Stimulated activated naive CD8-positive, alpha-beta T cell treated with anti-CD3 and anti-CD28 coated beads, Interleukin-15, Interleukin-2, amounts not matched to agents 100 U/mL and 50 U/mL, for 24 hours (primary cell): ENCODE measurements around the gene ATG101.
A peak's percentile ranks its signal among the peaks of the same experiment; 100 is the strongest.

ENCODE experiments used
- ATAC-seq: fragments of 150-1000 bp; cut with Tn5 transposase; one replicate; pipeline ENCODE4 v1.10.0; 2021
- DNase-seq: peaks from one replicate; pipeline ENCODE4 v3.0.0; 2021

Gene ATG101

DNA sequence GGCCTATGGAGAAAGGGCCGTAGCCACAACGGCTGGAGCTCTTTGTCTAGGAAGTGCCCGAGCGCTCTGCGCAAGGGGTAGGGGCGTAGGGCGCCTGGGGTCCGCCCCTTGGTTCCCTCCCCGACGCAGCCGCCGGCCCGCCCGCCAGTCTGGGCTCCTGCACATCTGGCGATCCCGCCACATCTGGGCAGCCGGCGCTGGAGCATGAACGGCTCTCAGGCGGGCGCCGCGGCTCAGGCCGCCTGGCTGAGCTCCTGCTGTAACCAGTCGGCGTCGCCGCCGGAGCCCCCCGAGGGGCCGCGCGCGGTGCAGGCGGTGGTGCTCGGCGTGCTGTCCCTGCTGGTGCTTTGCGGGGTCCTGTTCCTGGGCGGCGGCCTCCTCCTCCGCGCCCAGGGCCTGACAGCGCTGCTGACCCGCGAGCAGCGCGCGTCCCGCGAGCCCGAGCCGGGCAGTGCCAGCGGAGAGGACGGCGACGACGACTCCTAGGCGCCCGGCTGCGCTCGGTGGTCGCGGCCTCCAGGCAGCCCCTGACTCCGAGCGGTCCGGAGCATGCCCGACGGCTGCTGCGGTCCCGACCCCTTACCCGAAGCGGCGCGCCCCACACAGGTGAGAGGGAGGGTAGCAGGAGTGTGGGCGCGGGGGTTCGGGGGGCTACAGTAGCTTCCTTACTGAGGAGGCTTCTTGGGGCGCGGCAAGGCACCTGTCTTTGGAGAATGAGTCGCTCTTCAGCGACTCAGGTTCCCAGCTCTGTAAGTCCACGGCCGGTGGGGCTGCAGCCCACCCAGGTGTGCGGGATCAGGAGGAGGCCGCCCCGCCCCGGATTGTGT lies 10.0 kb downstream of the ATG101 start, which contains the start of gene SMIM41:
Gene SMIM41, plus strand, starts transcription at position 129 of the 827 bp plus-strand sequence. Its CDS starts 76 bp downstream, at position 205.
- no peak for ATAC-seq
- no peak for DNase-seq

DNA sequence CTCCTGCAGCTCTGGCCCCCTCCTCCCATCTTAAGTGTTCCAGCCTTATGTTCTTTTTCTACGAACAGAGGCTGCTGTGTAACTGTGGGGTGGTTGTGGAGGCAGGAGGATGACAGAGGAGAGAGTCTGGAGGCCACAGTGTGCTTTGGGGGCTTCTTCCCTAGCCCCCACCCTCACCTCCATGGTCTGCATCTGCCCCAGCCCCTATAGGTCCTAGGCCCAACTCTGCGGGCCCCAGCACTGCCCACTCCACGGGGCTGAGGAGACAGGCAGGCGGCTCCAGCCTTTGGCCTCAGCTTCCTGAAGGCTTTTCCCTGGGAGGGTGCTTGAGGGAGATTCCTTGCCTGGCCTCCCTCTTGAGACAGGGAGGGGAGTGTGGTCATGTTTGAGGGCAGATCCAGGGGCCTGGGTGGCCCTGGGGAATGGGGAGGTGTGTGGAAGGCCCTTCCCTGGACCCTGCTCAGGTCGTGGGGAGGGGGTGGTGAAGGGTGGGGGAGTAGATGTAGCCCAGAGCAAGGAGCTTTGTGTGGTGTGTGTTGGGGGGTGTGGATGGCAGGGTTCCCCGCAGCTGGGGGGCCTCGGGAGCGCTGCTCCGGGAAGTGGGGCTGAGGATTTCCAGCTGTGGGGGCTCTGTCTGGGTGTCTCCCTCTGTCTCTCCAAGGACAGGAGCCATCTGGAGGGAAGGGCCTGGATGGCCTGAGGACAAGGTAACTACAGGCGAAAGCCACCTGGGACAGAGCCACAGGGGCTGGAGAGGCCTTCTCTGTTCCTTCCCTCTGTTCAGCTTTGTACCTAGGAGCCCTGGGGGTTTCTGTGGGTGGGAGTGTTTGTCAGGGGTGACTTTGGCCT lies 10.8 kb downstream of the ATG101 start:
- no peak for DNase-seq
- ATAC-seq = no peak

DNA sequence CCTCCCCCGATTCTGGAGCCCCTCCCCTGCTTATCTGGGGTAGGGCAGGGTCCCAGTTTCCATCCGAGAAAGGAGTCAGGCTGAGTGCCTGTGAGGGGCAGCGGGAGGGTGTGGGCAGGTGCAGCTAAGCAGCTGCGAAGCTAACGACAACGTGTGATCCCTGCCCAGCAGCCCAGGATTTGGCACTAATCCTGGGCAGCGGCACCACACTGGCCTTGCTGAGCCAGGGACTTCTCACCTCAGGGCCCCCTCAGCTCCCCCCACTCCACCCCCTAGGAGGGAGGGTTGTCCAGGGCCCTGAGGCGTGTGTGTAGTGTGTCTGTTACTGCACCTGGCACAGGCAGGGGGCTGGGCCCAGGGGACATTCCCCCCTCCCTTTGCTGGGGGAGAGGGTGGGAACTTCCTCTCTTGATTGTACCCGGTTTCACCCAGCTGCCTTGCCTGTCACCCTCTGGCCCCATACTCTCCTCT lies 11.5 kb downstream of the ATG101 start:
- DNase-seq = no peak
- no peak for ATAC-seq

DNA sequence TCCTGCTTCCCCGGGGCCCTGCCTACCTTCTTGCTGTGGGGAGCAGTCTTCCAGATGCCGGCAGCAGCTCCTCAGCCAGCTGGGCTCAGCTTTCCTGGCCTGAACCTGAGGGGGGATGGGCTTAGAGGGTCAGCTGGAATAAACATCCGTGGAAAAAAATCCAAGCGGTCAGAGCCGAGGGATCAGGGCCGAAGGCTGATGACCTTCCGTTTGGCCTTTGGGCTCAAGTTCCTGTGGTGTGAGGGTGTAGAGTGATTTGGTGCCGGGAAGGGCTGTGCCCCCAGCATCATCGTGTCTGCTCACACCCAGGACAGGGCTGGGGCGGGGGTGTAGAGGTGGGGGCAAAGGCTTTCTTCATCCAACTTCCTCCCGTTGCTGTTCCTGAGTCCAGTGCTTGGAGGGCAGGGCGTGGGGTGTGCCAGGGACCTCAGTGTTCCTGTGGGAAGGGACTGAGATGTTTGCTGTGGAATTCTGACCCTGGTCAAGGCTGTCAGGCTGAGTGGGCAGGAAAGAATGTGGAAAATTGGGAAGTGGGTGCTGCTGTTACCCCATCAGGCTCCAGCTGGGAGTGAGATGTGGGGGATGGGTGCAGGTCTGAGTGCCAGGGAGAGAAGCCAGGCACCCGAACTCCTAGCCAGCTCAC lies 12.4 kb downstream of the ATG101 start:
- ATAC-seq (no peak), DNase-seq (no peak)

DNA sequence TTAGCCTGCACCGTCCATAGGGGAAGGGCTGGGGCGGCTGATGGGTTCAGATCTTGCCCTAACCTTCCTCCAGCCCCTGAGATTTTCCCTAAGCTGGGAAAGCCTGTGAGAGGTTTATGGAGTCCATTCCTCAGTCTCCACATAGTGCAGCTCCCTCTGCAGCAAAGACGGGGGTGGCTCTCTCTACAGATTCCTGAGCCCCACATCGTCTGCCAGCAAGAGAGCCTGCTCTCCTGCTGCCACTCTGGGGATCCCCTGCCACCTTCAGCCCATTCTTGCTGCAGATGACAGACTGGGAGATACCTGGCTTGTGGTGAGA lies 12.8 kb downstream of the ATG101 start:
- ATAC-seq (no peak), DNase-seq (no peak)

DNA sequence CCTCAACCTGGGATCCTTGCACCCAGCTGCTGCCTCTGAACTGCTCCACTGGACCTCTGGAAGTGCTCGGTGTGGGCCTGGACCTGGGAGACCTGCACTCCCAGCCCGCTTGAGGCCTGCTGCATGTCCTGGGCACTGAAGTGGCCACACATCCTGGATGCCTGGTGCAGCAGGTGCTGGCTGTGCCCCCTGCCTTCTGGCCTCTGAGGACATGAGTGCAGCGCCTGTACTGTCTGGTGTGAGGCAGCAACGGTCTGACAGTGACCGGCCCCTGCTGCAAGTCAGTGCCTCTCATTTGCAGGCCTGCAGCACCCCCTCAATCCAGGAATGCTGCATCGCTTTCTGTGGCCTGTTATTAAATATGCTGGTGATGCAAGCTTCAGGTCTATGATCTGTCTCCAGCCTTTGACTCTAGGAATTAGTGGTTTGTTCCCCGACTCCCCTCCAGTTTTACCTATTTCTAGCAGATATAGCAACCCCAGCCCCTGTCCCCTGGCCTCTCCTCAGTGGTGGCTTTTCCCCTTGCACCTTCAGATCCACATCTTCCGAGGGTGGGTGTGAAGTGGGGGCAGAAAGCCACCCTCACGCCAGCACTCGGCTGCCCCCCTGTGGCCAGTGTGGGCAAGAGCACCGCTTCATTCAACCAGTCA lies 13.3 kb downstream of the ATG101 start:
- DNase-seq = peak; percentile 75
- ATAC-seq = peak; percentile 58

DNA sequence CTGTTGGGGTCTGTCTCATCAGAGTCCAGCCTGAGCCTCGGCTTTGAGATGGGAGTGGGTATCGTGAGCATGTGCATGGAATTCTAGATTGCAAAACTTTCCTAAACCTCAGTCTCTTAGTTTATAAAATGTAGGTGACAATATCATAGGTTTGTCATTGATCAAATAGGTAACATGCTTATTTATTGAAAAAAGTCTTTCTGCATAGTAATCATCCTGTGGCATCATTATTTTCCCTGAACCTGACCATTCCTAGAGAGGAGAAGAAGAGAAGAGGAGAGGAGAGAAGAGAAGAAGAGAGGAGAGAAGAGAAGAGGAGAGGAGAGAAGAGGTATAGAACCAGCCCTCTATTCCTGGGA lies 13.8 kb downstream of the ATG101 start:
- DNase-seq (no peak), ATAC-seq (no peak)

DNA sequence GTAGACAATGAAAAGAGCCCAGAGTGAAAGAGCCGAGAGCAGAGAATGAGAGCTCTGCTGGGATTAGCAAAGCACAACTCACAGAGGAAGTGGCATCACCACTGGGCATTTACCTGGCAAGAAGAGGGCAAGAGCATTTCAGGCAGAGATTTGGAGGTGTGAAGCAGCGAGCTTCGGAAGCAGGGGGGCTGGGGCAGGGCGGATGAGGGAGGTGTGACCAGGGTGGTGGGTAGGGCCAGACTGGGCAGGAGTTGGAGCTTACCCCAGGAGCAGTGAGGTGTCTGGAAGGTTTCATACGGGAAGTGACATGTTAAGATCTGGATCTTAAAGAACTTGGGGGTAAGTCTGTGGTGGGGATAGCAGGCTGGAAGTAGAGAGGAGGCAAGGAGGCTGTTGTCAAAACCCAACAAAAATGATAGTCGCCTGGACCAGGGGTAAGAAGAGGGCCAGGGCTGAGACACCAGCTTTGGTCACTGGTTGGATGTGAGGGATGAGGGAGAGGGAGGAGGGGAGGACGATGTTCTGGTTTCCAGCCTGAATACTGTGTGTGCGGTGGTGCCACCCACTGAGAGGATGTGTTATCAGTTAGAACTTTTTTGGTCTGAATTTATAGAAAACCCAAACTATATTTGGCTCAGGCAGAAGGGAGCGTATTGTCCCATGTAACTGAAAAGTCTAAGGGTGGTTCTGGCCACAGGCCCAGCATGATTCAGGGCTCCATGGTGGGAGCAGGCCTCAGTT lies 14.9 kb downstream of the ATG101 start:
- DNase-seq (no peak), ATAC-seq (no peak)

DNA sequence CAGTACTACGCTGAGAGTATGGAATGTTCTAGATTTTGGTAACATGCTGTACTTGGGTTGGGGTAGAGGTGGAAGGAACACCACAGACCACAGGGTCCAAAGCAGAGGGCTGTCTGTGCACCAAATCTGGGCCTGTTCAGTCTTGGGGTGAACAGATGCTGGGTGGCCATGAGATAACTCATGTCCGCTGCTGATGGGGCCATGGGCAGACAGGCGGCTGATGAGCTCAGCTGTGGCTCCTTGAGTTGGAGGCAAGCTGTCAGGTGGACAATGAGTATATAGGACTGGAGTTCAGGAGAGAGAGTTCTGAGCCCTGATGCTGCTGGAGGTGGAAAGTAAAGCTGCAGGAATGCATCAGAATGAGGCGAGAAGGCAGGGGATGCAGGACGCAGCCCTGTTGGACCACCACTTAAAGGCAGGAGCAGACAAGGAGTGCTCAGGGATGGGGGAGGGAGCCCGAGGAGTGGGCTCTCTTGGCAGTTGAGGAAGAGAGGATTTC lies 16.0 kb downstream of the ATG101 start:
- DNase-seq (no peak), ATAC-seq (no peak)

DNA sequence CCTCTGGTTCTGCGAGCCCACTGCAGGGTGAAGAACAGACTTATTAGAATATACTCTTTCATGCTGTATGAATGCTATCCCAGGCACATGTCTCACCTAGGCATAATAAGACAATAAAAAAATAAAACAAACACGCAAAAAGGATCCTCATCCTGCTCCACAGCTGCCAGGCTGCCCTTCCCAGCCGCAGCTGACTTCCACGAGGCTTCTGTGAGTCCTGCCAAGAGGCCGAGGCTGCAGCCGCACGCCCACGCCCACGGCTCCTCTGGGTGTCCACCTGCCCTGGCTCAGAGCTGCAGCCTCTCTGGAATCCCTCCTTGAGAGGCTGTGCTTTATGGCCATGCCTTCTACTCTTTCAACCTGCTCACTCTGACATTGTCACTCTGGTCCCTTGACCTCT lies 16.6 kb downstream of the ATG101 start:
- no peak for DNase-seq
- no peak for ATAC-seq

DNA sequence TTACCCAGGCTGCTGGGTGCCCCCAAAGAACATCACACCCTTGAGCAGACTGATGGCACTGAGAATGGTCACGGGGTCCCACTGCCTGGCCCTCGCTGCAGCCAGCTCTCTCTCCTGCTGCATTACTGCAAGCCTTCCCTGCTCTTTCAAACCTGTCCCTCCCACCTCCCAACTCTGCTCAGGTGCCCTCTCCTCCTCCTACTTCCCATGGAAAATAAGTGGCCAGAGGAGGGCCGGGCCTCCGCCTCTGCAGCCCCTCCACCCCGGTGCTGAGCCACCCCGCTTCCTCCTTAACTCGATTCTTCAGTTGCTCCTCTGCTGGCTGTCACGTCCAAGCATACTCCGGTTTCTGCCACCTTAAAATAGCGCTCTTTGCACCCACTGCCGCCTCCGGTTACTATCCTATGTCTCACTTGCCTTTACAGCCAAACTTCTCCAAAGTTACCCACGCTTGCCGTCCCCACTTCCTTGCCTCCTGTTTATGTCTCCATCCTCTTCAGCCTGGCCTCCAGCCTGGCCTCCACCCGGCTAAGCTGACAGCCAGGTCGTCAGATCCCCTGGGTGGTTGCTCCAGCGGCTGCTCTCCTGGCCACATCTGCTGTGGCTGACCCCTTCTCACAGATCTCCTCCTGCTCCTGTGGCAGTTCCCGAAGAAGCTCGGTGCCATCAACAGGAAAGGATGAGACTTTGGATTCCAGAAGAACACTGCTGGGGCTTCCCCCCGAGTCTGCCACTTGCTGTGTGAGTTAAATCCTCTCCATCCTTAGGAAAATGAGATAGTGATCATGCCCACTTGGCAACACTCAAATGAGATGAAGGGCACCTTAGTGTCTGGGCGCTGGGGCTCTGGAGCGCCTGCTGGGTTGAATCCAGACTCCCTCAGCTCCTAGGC lies 17.4 kb downstream of the ATG101 start:
- DNase-seq (no peak), ATAC-seq (no peak)

DNA sequence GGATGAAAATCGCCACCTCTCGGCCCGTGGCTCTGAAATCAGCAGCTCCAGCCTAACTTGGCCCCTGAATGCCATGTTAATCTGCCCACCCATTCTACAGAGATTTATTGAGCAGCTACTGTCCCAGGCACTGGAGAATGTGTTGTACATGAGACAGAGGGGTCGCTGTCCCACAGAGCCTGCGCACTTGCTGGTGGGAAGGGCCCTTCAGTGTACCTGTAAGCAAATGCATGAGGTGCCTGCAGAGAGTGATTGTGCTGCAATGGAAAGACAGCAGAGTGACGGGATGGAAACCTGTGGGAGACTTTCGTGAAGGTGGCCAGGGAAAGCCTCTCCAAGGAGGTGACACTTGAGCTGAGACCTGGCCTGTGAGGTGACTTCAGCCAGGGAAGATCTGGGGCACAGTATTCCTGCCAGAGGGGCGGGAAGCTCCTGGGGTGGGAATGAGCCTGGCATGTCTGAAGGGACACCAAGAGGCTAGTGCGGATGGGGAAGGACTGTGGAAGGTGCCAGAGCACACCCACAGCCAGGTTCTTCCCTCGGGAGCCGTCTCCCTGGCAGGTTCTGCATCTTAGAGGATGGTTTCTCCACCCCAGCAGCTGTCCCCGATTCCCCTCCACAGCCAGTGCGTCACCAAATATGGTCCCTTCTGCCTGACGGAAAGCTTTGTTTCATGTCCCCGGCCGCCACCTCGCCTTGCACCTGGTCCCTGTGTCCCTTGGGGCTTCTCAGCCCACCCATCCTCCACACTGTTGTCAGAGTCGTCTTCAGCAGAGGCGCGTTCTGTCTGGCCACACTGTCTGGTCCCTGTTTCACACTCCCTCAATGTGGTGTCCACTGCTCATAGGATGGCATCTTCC lies 18.4 kb downstream of the ATG101 start:
- DNase-seq = no peak

DNA sequence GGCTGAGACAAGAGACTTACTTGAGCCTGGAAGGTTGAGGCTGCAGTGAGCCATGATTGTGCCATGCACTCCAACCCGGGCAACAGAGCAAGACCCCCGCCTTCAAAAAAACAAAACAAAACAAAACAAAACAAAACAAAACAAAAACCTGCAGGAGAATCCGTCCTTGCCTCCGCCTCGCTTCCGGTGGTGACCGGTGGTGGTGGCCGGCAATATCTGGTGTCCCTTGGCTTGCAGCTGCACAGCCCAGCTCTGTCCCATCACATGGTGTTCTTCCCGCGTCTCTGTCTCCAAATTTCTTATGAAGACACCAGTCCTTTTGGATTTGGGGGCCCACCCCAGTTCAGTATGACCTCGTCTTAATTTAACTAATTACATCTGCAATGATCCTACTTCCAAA lies 19.7 kb downstream of the ATG101 start:
- DNase-seq (no peak), ATAC-seq (no peak)

More for the DNA sequence above, 18.4 kb downstream of the ATG101 start:
- ATAC-seq = peak; percentile 37

DNA sequence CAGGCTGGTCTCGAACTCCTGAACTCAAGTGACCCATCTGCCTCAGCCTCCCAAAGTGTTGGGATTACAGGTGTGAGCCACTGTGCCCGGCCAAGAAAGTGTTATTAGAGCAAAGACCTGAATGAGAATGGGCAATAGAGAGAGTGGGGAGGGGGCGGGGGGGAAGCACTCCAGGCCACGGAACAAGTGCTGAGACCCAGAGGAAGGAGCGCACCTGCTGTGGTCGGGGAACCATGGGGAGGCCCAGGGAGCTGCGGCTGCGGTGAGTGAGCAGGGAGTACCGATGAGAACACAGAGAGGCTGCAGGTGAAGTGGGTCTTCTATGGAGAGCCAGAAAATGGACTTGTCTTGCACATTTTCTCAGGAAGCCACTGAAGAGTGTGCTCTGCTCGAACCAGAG lies 20.5 kb downstream of the ATG101 start:
- DNase-seq = no peak

DNA sequence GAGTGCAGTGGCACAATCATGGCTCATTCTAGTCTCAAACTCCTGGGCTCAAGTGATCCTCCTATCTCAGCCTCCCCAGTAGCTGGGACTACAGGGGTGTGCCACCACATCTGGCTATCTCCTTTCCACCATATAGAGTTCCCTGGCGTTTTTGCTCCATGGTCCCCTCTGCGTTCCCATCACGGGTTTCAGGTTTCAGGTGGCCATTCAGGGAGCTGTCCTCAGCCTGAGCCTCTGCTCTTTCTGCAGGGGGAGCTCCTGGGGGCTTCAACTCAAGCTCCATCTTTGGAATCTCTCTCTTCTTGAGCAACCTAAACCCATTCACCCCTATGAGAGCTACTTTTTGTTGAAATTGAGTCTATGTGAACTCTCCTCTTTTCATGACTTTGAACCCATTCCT lies 21.3 kb downstream of the ATG101 start:
- DNase-seq (no peak), ATAC-seq (no peak)

More for the DNA sequence above, 20.5 kb downstream of the ATG101 start:
- ATAC-seq = no peak

DNA sequence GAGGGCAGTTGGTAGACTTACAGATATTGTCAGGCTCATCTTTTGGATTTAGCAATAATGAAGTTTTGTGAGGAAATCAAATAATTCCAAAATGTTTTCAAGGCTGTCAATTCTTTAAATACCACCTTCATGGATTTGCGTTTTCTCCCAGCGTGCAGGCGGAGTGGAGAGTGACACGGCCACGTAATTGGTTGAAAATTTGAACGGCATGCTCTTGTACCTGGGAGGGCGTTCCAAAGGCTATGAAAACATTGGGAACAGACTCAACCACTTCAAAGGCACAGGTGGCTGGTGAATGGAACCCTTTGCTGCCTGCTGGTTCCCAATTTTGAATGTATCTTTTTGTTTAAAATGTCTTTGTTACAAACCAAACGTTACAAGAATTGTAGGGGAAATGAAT lies 22.1 kb downstream of the ATG101 start:
- no peak for ATAC-seq
- no peak for DNase-seq

DNA sequence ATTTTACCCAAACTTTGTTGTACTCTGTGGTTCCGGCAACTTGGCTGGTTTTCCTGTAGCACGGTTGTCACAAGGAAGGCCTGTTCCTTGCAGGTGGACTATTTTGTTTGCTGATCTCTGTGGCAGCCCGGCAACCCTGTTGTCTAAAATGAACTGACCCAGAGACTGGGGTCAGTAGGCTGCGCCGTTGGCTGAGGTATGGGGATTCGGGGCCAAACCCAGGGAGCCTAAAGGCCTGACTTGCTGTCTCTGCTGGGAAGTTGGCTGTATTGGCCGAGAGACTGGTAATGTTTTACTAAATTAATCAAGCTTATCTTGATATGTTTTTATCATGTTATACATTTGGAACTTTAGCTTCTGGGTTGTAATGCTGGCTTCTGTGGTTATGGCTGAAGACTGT lies 23.6 kb downstream of the ATG101 start:
- DNase-seq = no peak

DNA sequence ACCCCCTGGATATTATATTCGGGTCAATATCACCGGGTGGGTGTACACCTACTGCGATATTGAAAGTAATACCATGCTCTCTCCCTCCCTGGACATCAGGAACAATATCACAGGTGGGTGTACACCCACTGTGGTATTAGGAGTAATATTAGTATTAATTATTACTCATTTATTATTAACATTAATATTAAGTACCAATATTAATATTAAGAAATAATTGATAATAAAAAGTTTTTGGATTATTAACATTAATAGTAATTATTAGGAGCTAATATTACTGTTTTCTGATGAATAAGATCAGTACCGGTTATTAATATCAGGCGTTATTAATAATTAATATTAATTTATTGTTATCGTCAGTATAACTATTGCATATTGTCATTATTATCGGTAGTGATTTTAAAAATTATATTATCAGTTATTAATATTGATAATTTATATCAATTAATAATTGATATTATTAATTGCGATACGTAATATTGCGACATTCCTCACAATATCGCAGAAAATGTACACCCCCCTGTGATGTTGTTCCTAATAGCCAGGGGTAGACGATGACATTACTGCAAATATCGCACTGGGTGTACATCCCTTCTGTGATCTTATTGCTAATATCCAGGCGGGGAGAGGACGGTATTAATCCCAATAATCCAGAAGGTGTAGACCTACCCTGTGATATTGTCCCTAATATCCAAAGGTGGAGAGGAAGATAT lies 26.7 kb downstream of the ATG101 start:
- DNase-seq (no peak), ATAC-seq (no peak)

More for the DNA sequence above, 23.6 kb downstream of the ATG101 start:
- no peak for ATAC-seq
